KOPT-K1 (cell line): ENCODE results near the gene AKAP8.
"Not testable (repeated sequence)": the region's sequence is repeated elsewhere in the genome, so short reads cannot be mapped to it uniquely, and the experiment has no call there.

Source experiments
- H3K27ac ChIP-seq: fragments of 200-600 bp; sonication (generic); 2 replicates; pipeline ENCODE4 v1.5.1; 2016; ENCODE audit warnings: antibody characterized with exemption, mild to moderate bottlenecking, low read depth, low read length; ENCODE audit not compliant: poor library complexity, severe bottlenecking
- H3K36me3 ChIP-seq: fragments of 200-600 bp; sonication (generic); 2 replicates; pipeline ENCODE4 v1.5.1; 2017; ENCODE audit warnings: antibody characterized with exemption, mild to moderate bottlenecking, low read length, moderate library complexity; ENCODE audit not compliant: insufficient read depth
- H3K9me3 ChIP-seq: fragments of 200-600 bp; sonication (generic); 2 replicates; pipeline ENCODE4 v1.5.1; 2017; ENCODE audit warnings: antibody characterized with exemption, low read length, mild to moderate bottlenecking; ENCODE audit not compliant: insufficient read depth, poor library complexity, severe bottlenecking

Gene AKAP8

GRCh38 chr19:15418579-15419412, 39.2 kb upstream of the AKAP8 start, which contains the start of gene AKAP8L:
TSS of gene AKAP8L (minus strand) at chr19:15418988. CDS start at chr19:15418923, 65 bp downstream.
- H3K36me3 ChIP-seq: peaks cover 48% of the 10 kb centered on the region
- H3K9me3 ChIP-seq: no peaks in the 10 kb centered on the region
- peak within 1 kb of the TSS; percentile 80 for H3K27ac ChIP-seq

GRCh38 chr19:15418231-15418578, 38.6 kb upstream of the AKAP8 start:
- Histone ChIP-seq H3K27ac (peak overlapping the region; percentile 80), H3K36me3 (peaks cover 48% of the 10 kb centered on the region), H3K9me3 (no peaks in the 10 kb centered on the region)

- H3K9me3 ChIP-seq: no peaks in the 10 kb centered on the region
- peak overlapping the region; percentile 80 for H3K27ac ChIP-seq
- H3K36me3 ChIP-seq: peaks cover 48% of the 10 kb centered on the region
Observed at GRCh38 chr19:15417699-15418098, 38.1 kb upstream of the AKAP8 start.

- H3K27ac ChIP-seq: no peak overlapping the region
- peaks cover 67% of the 10 kb centered on the region for H3K36me3 ChIP-seq
- no peaks in the 10 kb centered on the region for H3K9me3 ChIP-seq
Observed at GRCh38 chr19:15412832-15413231, 33.2 kb upstream of the AKAP8 start.

- not testable (repeated sequence) for H3K9me3 ChIP-seq, H3K27ac ChIP-seq
- H3K36me3 ChIP-seq: peaks cover 77% of the 10 kb centered on the region
Observed at GRCh38 chr19:15411351-15411750, 31.8 kb upstream of the AKAP8 start.

- H3K36me3 ChIP-seq: peaks cover 94% of the 10 kb centered on the region
- no peaks in the 10 kb centered on the region for H3K9me3 ChIP-seq
- no peak overlapping the region for H3K27ac ChIP-seq
Observed at GRCh38 chr19:15404780-15405211, 25.2 kb upstream of the AKAP8 start.

GRCh38 chr19:15404097-15404779, 24.7 kb upstream of the AKAP8 start:
- no peaks in the 10 kb centered on the region for H3K9me3 ChIP-seq
- H3K36me3 ChIP-seq: peaks cover 94% of the 10 kb centered on the region
- H3K27ac ChIP-seq: no peak overlapping the region

GRCh38 chr19:15403151-15403531, 23.6 kb upstream of the AKAP8 start:
- Histone ChIP-seq H3K27ac (no peak overlapping the region), H3K9me3 (no peaks in the 10 kb centered on the region), H3K36me3 (peaks cover 95% of the 10 kb centered on the region)

- Histone ChIP-seq H3K27ac (no peak overlapping the region), H3K9me3 (no peaks in the 10 kb centered on the region), H3K36me3 (peaks cover 95% of the 10 kb centered on the region)
Observed at GRCh38 chr19:15402411-15403150, 23.0 kb upstream of the AKAP8 start.

GRCh38 chr19:15401397-15401710, 21.8 kb upstream of the AKAP8 start:
- no peak overlapping the region for H3K27ac ChIP-seq
- peaks cover 95% of the 10 kb centered on the region for H3K36me3 ChIP-seq
- no peaks in the 10 kb centered on the region for H3K9me3 ChIP-seq

GRCh38 chr19:15400521-15401396, 21.2 kb upstream of the AKAP8 start:
- H3K9me3 ChIP-seq: no peaks in the 10 kb centered on the region
- H3K36me3 ChIP-seq: peaks cover 97% of the 10 kb centered on the region
- H3K27ac ChIP-seq: no peak overlapping the region

- Histone ChIP-seq H3K27ac (no peak overlapping the region), H3K9me3 (no peaks in the 10 kb centered on the region), H3K36me3 (peaks cover 98% of the 10 kb centered on the region)
Observed at GRCh38 chr19:15399635-15400034, 20.0 kb upstream of the AKAP8 start.

- no peak overlapping the region for H3K27ac ChIP-seq
- no peaks in the 10 kb centered on the region for H3K9me3 ChIP-seq
- H3K36me3 ChIP-seq: peaks cover 98% of the 10 kb centered on the region
Observed at GRCh38 chr19:15399234-15399515, 19.6 kb upstream of the AKAP8 start.

GRCh38 chr19:15398501-15399233, 19.1 kb upstream of the AKAP8 start:
- peaks cover 98% of the 10 kb centered on the region for H3K36me3 ChIP-seq
- no peaks in the 10 kb centered on the region for H3K9me3 ChIP-seq
- no peak overlapping the region for H3K27ac ChIP-seq
